NCI-H187 treated with DMSO at 0.1 percent for 48 hours (cell line): ENCODE data around the gene METTL21C.

ENCODE experiments used
- DNase-seq: peaks from one replicate; lab custom pipeline; 2025; lab: John Stamatoyannopoulos, UW

The METTL21C gene

GRCh38 chr13:102694937-102695336, at the start of gene METTL21C:
METTL21C (minus strand) TSS chr13:102695044; CDS start chr13:102694498, 546 bp downstream.
- no peak for DNase-seq

- DNase-seq = no peak
Observed at GRCh38 chr13:102742506-102742905, 47.7 kb upstream of the METTL21C start.

- no peak for DNase-seq
Observed at GRCh38 chr13:102742101-102742500, 47.3 kb upstream of the METTL21C start.

GRCh38 chr13:102729560-102730270, 34.9 kb upstream of the METTL21C start:
- DNase-seq = no peak

GRCh38 chr13:102726430-102726829, 31.6 kb upstream of the METTL21C start:
- DNase-seq = no peak

GRCh38 chr13:102724923-102725322, 30.1 kb upstream of the METTL21C start:
- peak; percentile 63 for DNase-seq

- DNase-seq = no peak
Observed at GRCh38 chr13:102721800-102722231, 27.0 kb upstream of the METTL21C start.

GRCh38 chr13:102718746-102719145, 23.9 kb upstream of the METTL21C start:
- DNase-seq = no peak

GRCh38 chr13:102715447-102715846, 20.6 kb upstream of the METTL21C start:
- no peak for DNase-seq

- DNase-seq = no peak
Observed at GRCh38 chr13:102710261-102710679, 15.4 kb upstream of the METTL21C start.

- DNase-seq = no peak
Observed at GRCh38 chr13:102709536-102709935, 14.7 kb upstream of the METTL21C start.

GRCh38 chr13:102708991-102709390, 14.1 kb upstream of the METTL21C start:
- DNase-seq = no peak

GRCh38 chr13:102708211-102708610, 13.4 kb upstream of the METTL21C start:
- DNase-seq = no peak

- peak; percentile 87 for DNase-seq
Observed at GRCh38 chr13:102707467-102707866, 12.6 kb upstream of the METTL21C start.

- no peak for DNase-seq
Observed at GRCh38 chr13:102704238-102705058, 9.6 kb upstream of the METTL21C start.

- no peak for DNase-seq
Observed at GRCh38 chr13:102703726-102704035, 8.8 kb upstream of the METTL21C start.

- DNase-seq = no peak
Observed at GRCh38 chr13:102702965-102703725, 8.3 kb upstream of the METTL21C start.

GRCh38 chr13:102701331-102701730, 6.5 kb upstream of the METTL21C start:
- DNase-seq = no peak

- no peak for DNase-seq
Observed at GRCh38 chr13:102700088-102701031, 5.5 kb upstream of the METTL21C start.

GRCh38 chr13:102699504-102699903, 4.7 kb upstream of the METTL21C start:
- no peak for DNase-seq

- no peak for DNase-seq
Observed at GRCh38 chr13:102698649-102698980, 3.8 kb upstream of the METTL21C start.
